Keratinocyte (primary cell): ENCODE data around the gene GALNT14. TPM values are rescaled to one million over a fixed set of nuclear protein-coding genes. Genes with fewer than 3 reads are reported as not detected.

Source experiments
- DNase-seq: peaks from one replicate; pipeline ENCODE4 v3.0.0-alpha.2; 2011; ENCODE audit warnings: low read depth, missing footprints, low spot score
- FAIRE-seq: peaks from 2 replicates; lab custom pipeline; 2011; peaks lifted over from hg19 to GRCh38; lab: Jason Lieb, UNC
- H2AFZ ChIP-seq: 2 replicates; pipeline ENCODE4 v1.6.0; 2012; ENCODE audit warnings: low read length, control low read depth, inconsistent platforms; ENCODE audit not compliant: control insufficient read depth
- H3K27ac ChIP-seq: 2 replicates; pipeline ENCODE4 v1.5.1; 2011; ENCODE audit warnings: low read length; ENCODE audit not compliant: control insufficient read depth, insufficient read depth
- H3K27me3 ChIP-seq: 3 replicates; pipeline ENCODE4 v1.6.0; 2011; ENCODE audit warnings: low read length; ENCODE audit not compliant: control insufficient read depth, insufficient read depth; ENCODE audit errors: extremely low read depth
- H3K36me3 ChIP-seq, 2 experiments: 2 replicates in 1 of 2; 3 replicates in 1 of 2; pipeline ENCODE4 v1.5.1; 2011; ENCODE audit warnings: low read length in 2 of 2, mild to moderate bottlenecking in 1 of 2; ENCODE audit not compliant: control insufficient read depth in 2 of 2, insufficient read depth in 2 of 2; ENCODE audit errors: extremely low read depth in 1 of 2
- H3K4me1 ChIP-seq: 3 replicates; pipeline ENCODE4 v1.5.1; 2011; ENCODE audit warnings: low read length; ENCODE audit not compliant: control insufficient read depth, insufficient read depth; ENCODE audit errors: extremely low read depth
- H3K4me2 ChIP-seq: 3 replicates; pipeline ENCODE4 v1.6.0; 2011; ENCODE audit warnings: low read depth, low read length; ENCODE audit not compliant: control insufficient read depth, insufficient read depth; ENCODE audit errors: extremely low read depth
- H3K4me3 ChIP-seq, 3 experiments: fragments of 200-600 bp in 1 of 3; sonication (generic) in 1 of 3; 2 replicates in 2 of 3; 3 replicates in 1 of 3; pipeline ENCODE4 v1.5.1; 2011 to 2016; ENCODE audit warnings: low read length in 3 of 3, mild to moderate bottlenecking in 3 of 3, control low read depth in 2 of 3, inconsistent platforms in 1 of 3, low read depth in 1 of 3, mixed read lengths in 1 of 3, mixed run types in 1 of 3, moderate library complexity in 1 of 3; ENCODE audit not compliant: control insufficient read depth in 2 of 3, insufficient read depth in 2 of 3; ENCODE audit errors: extremely low read depth in 1 of 3
- H3K79me2 ChIP-seq: 2 replicates; pipeline ENCODE4 v1.6.0; 2012; ENCODE audit warnings: low read length; ENCODE audit not compliant: control insufficient read depth, insufficient read depth
- H3K9ac ChIP-seq: 3 replicates; pipeline ENCODE4 v1.6.0; 2011; ENCODE audit warnings: low read length; ENCODE audit not compliant: control insufficient read depth, insufficient read depth; ENCODE audit errors: extremely low read depth
- H3K9me1 ChIP-seq: 3 replicates; pipeline ENCODE4 v1.6.0; 2011; ENCODE audit warnings: low read length; ENCODE audit not compliant: control insufficient read depth, insufficient read depth; ENCODE audit errors: extremely low read depth
- H3K9me3 ChIP-seq: 2 replicates; pipeline ENCODE4 v1.5.1; 2012; ENCODE audit warnings: low read depth, low read length; ENCODE audit not compliant: control insufficient read depth
- H4K20me1 ChIP-seq: 3 replicates; pipeline ENCODE4 v1.6.0; 2011; ENCODE audit warnings: low read length; ENCODE audit not compliant: control insufficient read depth, insufficient read depth; ENCODE audit errors: extremely low read depth
- CTCF ChIP-seq, 3 experiments: IDR thresholded peaks in 1 of 3; conservative IDR thresholded peaks in 1 of 3; optimal IDR thresholded peaks in 1 of 3; 2 replicates in 2 of 3; 3 replicates in 1 of 3; pipeline versions ENCODE3 to v1.5.1; 2011; ENCODE audit warnings: low read length in 3 of 3, mild to moderate bottlenecking in 3 of 3, moderate library complexity in 2 of 3, control low read depth in 1 of 3, inconsistent platforms in 1 of 3; ENCODE audit not compliant: insufficient read depth in 2 of 3; ENCODE audit errors: extremely low read depth in 1 of 3
- EZH2 ChIP-seq: IDR thresholded peaks from one replicate; pipeline ENCODE4 v1.6.1; 2012; ENCODE audit warnings: inconsistent platforms, mild to moderate bottlenecking, low read length, moderate library complexity
- dilution Hi-C: fragments of 300-500 bp; cut with MboI; formaldehyde crosslinking; loops from one replicate; pipeline ENCODE4 v1.7.0; 2020; ENCODE audit warnings: low sequenced_read_pairs; ENCODE audit not compliant: extremely low pct_ligation_motif_present
- polyA plus RNA-seq, 5 experiments: library from polyadenylated mRNA; depleted of rRNA in 3 of 5; stranded (reverse) in 3 of 5; stranded (forward) in 1 of 5; unstranded in 1 of 5; fragments of >200 nt; gene quantifications; 1 replicate in 1 of 5; 2 replicates in 3 of 5; 3 replicates in 1 of 5; pipeline versions ENCODE4 v1.2.1 to v1.2.3, GENCODE V29; 2011 to 2012; ENCODE audit warnings: missing spikeins in 2 of 5, low read depth in 1 of 5, low replicate concordance in 1 of 5

The GALNT14 gene
- polyA plus RNA-seq, 1 donor (not counting 4 experiments of a cell fraction or from before 2014, with no cell fraction given) = 27.4 TPM

GRCh38 chr2:30957591-30957990 is 180.6 kb downstream of the GALNT14 start:
- Histone ChIP-seq H3K36me3 (peaks cover 0 to 13% of the 10 kb centered on the region in 2 experiments), H4K20me1 (no peaks in the 10 kb centered on the region), H3K4me1 (no peaks in the 10 kb centered on the region), H2AFZ (no peak overlapping the region), H3K9me3 (no peaks in the 10 kb centered on the region), H3K27me3 (no peaks in the 10 kb centered on the region), H3K79me2 (no peaks in the 10 kb centered on the region), H3K4me2 (no peak overlapping the region), H3K4me3 (no peak overlapping the region), H3K9me1 (no peaks in the 10 kb centered on the region), H3K9ac (no peak overlapping the region), H3K27ac (no peak overlapping the region)
- DNase-seq (no peak), FAIRE-seq (no peak)
- TF ChIP-seq CTCF (optimal IDR thresholded peaks at IDR 0.05 in 1 of 3, IDR thresholded peaks at IDR 0.05 in 1 of 3, conservative IDR thresholded peaks at IDR 0.05 in 1 of 3; ENCODE audit: extremely low read depth in 1 of 3, insufficient read depth in 2 of 3, low read length in 3 of 3) (no peak), EZH2 (no peak)
- dilution Hi-C loops = no loop called here

GRCh38 chr2:30956995-30957394 is 181.2 kb downstream of the GALNT14 start:
- no peaks in the 10 kb centered on the region for H3K27me3 ChIP-seq
- dilution Hi-C loops = no loop called here
- no peak for FAIRE-seq

More at GRCh38 chr2:30956995-30957394, 181.2 kb downstream of the GALNT14 start:
- Histone ChIP-seq H3K9me3 (no peaks in the 10 kb centered on the region), H3K36me3 (peaks cover 0 to 13% of the 10 kb centered on the region in 2 experiments), H3K9ac (no peak overlapping the region), H3K4me2 (no peak overlapping the region), H3K4me1 (no peaks in the 10 kb centered on the region), H3K9me1 (no peaks in the 10 kb centered on the region), H2AFZ (no peak overlapping the region), H3K79me2 (no peaks in the 10 kb centered on the region), H3K4me3 (no peak overlapping the region), H4K20me1 (no peaks in the 10 kb centered on the region), H3K27ac (no peak overlapping the region)
- TF ChIP-seq CTCF (optimal IDR thresholded peaks at IDR 0.05 in 1 of 3, IDR thresholded peaks at IDR 0.05 in 1 of 3, conservative IDR thresholded peaks at IDR 0.05 in 1 of 3; ENCODE audit: extremely low read depth in 1 of 3, insufficient read depth in 2 of 3, low read length in 3 of 3) (no peak), EZH2 (no peak)
- no peak for DNase-seq
